ENCODE results near the gene FAM120B. TPM values are rescaled to one million over a fixed set of nuclear protein-coding genes. Genes with fewer than 3 reads are reported as not detected.

FAM120B gene
- total RNA-seq, 1 donor from 2014 or later, result 12.8 TPM

- no peak for DNase-seq
These were observed 137.6 kb downstream of the FAM120B start for GRCh38 chr6:170444056-170444591.

DNA sequence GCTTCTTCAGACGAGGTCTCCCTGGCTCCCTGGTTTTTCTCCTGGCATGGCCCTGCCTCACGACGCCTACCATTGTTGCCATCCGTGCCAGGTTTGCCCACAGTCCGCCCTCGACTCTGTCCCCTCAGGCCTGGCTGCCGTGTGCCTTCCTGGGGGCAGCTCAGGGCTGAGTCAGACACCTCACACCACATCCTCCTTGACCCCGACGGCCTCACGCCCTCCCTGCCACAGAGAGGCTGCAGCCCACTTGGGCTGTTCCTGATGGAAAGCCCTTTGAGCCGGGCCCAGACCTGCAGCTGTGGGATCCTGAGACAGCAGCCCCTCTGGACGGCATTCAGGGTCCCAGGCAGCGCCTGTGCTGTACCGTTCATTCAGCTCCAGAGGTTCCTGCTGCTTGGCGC is 138.3 kb downstream of the FAM120B start:
- DNase-seq, result no peak

DNA sequence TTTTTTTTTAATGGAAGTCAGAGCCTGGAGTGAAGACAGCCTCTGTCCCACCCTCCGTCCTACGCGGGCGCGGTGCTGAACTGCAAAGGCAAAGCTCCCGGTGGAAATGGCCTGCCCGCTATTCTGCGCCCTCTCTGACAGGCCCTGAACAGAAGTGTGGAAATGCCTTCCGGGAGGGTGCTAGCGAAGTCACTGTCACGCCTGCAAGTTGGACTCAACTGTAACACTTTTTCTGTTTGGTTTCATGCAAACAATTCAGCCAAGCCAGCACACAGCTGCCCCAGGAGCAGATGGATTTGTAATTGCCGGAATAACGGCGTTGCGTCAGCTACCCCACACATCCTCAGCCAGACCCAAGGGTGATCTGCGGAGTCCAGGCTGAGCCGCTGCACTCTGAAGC is 138.9 kb downstream of the FAM120B start:
- DNase-seq, result no peak

GRCh38 chr6:170445971-170446370 is 139.4 kb downstream of the FAM120B start:
- no peak for DNase-seq

- no peak for DNase-seq
These were observed 140.4 kb downstream of the FAM120B start for GRCh38 chr6:170446841-170447560.

DNA sequence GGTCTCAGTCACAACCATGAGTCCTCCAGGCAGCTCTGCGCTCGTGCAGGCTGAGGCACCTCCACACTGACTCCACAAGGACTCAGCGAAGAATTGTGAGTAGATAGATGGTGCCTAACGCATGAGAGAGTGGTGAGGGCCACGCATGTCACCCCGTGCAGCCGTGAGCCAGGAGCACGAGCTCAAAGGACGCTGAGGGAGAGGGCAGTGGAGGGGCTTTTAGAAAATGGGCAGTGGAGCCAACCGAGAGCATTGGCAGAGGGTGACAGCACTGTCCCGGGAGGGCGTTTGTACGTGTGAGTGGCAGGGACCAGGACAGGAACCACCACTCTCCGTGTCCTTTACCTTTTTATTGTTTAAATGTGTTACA is 141.0 kb downstream of the FAM120B start:
- no peak for DNase-seq

DNA sequence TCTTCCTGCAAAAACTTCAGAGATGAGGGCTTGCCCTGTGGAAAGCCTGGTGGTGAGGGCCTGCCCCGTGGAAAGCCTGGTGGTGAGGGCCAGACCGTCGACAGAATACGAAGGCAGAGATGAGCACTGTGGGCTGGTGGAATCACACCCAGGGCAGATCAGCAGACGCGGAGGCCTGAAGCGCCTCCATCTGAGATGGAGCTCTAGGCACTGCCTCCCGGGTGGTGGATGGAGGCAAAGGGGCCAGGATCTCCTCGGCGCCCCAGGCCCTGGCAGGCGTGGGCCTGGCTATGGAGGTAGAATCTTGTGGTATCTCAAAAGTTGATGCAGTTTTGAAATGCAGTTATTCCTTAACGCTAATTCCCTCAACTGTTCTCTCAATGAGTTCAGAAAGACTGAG is 141.8 kb downstream of the FAM120B start:
- DNase-seq, result no peak

DNA sequence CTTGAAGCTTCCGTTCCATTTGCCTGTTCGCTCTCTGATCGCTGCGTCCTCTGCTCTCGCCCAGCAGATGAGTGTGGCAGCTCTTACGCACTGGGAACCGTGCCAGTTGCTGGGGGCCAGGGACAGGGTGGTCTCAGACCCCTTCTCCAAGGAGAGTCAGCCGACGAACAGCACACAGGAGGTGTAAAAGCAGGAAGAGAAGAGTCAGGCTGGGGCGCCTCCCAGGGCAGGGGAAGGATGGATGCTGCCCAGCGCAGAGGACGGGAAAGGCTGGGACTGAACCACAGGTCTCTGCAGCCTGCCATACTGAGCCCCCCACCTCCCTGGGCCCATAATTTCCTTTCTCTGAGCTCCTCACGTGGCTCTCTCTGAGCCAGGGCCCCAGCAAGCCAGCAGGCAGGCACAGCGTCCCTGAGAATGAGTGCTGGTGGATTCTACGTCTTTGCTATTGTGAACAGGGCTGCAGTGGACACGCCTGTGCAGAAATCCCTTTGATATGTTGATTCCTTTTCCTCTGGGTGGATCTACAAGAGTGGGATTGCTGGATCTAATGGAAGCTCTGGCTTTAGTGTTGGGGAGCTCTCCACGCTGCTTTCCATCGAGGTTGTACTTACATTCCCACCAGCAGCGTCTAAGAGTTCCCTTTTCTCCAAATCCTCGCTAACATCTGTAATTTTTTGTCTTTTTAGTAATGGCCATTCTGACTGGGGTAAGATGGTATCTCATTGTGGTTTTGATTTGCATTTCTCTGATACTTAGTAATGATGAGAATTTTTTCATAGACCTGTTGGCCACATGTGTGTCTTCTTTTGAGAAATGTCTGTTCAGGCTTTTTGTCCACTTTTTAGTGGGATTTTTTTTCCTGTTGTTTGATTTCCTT is 142.4 kb downstream of the FAM120B start:
- no peak for DNase-seq

DNA sequence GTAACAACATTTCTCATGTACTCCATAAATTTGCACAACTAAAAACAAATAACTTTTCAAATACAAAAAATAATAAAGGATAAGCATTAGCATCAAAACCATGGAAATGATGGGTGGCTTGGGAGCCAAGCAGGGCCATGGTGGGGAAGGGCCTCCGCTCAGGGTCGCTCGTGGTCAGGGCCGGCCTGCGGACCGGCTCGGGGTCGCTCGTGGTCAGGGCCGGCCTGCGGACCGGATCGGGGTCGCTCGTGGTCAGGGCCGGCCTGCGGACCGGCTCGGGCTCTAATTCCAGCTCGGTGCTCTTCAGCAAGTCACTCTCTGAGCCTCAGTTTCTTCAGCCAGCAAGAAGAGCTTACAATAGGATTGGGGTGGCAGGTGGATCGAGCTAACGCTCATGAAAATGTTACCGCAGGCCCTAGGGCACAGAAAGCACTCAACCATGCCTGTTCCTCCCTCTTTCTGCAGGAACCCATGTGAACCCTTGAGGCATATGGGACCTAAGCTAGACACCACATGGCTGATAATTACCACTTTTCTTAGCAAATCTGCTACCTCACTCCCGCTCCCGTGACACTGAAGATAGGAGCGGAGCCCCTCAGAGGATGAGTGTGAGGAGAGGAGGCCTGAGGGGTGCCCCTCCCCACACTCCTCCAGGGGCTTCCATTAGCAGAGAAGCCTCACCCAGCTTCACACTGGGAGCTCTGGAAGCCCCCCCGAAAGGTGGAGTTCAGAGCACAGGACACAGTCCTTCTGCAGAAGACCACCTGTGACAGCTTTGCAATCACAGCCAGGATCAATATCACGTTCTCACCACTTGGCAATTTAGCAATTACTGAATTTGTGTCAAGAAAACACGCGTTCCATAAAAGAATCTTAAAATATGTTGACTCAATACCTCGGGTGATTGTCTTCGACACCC is 143.5 kb downstream of the FAM120B start:
- no peak for DNase-seq

GRCh38 chr6:170450916-170451761 is 144.6 kb downstream of the FAM120B start:
- no peak for DNase-seq

- DNase-seq, result no peak
These were observed 145.4 kb downstream of the FAM120B start for GRCh38 chr6:170451762-170452651.

DNA sequence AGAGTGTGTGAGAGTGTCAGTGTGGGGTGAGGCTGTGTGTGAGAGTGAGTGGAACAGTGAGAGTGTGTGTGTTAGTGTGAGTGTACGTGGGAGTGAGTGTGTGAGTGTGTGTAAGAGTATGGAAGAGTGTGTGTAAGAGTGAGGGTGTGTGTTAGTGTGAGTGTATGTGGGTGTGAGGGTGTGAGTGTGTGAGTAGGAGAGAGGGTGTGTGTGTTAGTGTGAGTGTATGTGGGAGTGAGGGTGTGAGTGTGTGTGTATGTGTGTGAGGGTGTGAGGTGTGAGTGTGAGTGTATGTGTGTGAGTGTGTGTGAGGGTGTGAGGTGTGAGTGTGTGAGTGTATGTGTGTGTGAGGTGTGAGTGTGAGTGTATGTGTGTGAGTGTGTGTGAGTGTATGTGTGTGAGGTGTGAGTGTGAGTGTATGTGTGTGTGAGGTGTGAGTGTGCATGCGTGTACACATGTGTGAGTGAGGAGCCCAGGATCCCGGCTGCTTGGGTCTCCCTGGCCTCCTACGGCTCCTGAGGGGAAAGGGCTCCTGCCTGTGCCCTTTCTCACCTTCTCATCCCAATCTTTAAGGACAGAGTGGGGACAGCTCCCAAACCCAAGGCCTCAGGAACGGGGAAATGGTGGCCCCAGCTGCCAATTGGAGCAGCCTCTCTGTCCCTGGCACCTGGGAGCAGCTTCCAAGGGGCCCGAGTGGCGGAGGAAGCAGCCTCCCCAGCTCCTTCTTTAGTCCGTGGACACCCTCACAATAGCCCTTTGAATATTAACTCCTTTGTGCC is 146.4 kb downstream of the FAM120B start:
- no peak for DNase-seq

GRCh38 chr6:170453586-170454511 is 147.3 kb downstream of the FAM120B start:
- DNase-seq, result no peak

GRCh38 chr6:170454512-170455285 is 148.1 kb downstream of the FAM120B start:
- no peak for DNase-seq

DNA sequence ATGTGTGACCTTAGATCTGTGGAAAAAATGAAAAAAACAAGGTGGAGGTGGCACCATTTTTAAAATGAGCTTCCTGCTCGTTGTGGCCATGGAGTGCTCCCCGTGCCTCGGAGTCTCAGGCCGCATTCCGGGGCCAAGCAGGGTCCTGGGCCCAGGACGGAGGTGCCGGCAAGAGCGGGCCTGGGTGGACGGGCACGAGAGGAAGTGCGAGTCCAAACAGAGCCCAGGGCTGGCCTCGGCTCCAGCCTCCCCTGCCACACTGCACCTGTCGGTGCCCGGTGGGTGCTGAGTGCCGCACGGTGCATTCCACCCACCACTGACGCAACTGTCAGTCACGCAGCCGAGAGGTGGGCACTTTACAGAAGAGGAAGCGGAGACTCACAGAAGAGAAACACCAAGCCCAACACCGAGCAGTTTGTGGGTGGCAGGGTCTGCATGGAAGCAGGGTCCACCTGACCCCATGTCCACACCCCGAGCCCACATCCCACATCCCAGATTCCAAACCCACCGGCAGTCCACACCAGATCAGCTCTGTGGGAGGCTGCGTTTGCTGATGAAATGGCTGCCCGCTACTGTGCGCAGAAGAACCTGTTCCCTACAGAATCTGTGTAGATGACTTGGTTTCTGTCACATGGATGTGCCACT is 148.9 kb downstream of the FAM120B start:
- no peak for DNase-seq

DNA sequence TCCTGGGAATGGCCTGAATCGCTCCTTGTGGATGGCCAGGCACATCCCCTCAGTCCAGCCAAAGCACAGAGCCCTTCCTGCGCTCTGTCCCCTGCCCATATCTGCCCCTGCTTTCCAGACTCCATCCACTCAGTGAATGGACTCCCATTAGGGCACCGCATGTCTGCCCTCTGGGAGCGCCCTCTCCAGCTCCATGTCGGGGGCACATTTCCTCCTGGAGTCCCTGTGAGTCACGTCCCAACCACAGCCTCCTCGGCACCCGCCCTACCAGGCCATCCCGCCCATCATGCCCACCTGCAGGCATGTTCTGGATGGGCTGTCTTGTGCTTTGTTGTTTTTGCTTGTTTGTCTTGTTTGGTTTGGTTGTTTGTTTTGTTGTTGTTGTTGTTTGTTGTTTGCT is 149.8 kb downstream of the FAM120B start:
- no peak for DNase-seq

Data from dermis blood vessel endothelial cell (primary cell).